ENCODE data around the gene NRIP3.

Gene NRIP3

GRCh38 chr11:9041747-9042146 lies 37.9 kb upstream of the NRIP3 start:
- Histone ChIP-seq H3K36me3 (ENCODE audit: control insufficient read depth, low read length) (no peaks in the 10 kb centered on the region), H3K4me3 (ENCODE audit: low read length) (no peak overlapping the region), H3K79me2 (ENCODE audit: control insufficient read depth, low read length) (no peaks in the 10 kb centered on the region), H3K9me3 (ENCODE audit: control insufficient read depth, insufficient read depth, low read length) (no peaks in the 10 kb centered on the region), H3K4me2 (ENCODE audit: low read length) (no peak overlapping the region), H3K9me2 (replicated peaks; ENCODE audit: control insufficient read depth, low read length) (no peaks in the 10 kb centered on the region), H3K4me1 (ENCODE audit: control insufficient read depth, low read length) (no peaks in the 10 kb centered on the region), H3K27ac (ENCODE audit: low read depth, low read length) (no peak overlapping the region), H3K27me3 (ENCODE audit: control insufficient read depth, low read length) (peaks cover 25% of the 10 kb centered on the region), H4K20me1 (ENCODE audit: control insufficient read depth, insufficient read depth, low read depth, low read length) (no peaks in the 10 kb centered on the region), H3F3A (ENCODE audit: control insufficient read depth, insufficient read depth) (no peaks in the 10 kb centered on the region)
- TF ChIP-seq EZH2phosphoT487 (IDR thresholded peaks at IDR 0.05; ENCODE audit: borderline replicate concordance, low read length): no peak
- TF ChIP-seq CTCF (IDR thresholded peaks at IDR 0.05; ENCODE audit: low read depth, low read length, poor library complexity, severe bottlenecking): no peak

- H3K36me3 ChIP-seq (ENCODE audit: control insufficient read depth, low read length): no peaks in the 10 kb centered on the region
- H4K20me1 ChIP-seq (ENCODE audit: control insufficient read depth, insufficient read depth, low read depth, low read length): no peaks in the 10 kb centered on the region
- no peaks in the 10 kb centered on the region for H3F3A ChIP-seq (ENCODE audit: control insufficient read depth, insufficient read depth)
- TF ChIP-seq EZH2phosphoT487 (IDR thresholded peaks at IDR 0.05; ENCODE audit: borderline replicate concordance, low read length) (no peak), CTCF (IDR thresholded peaks at IDR 0.05; ENCODE audit: low read depth, low read length, poor library complexity, severe bottlenecking) (no peak)
- H3K4me1 ChIP-seq (ENCODE audit: control insufficient read depth, low read length): no peaks in the 10 kb centered on the region
- H3K27ac ChIP-seq (ENCODE audit: low read depth, low read length): no peak overlapping the region
- H3K9me2 ChIP-seq (replicated peaks; ENCODE audit: control insufficient read depth, low read length): no peaks in the 10 kb centered on the region
- H3K27me3 ChIP-seq (ENCODE audit: control insufficient read depth, low read length): peaks cover 25% of the 10 kb centered on the region
- no peaks in the 10 kb centered on the region for H3K79me2 ChIP-seq (ENCODE audit: control insufficient read depth, low read length)
- H3K4me2 ChIP-seq (ENCODE audit: low read length): no peak overlapping the region
- no peak overlapping the region for H3K4me3 ChIP-seq (ENCODE audit: low read length)
- H3K9me3 ChIP-seq (ENCODE audit: control insufficient read depth, insufficient read depth, low read length): no peaks in the 10 kb centered on the region
These were observed 36.6 kb upstream of the NRIP3 start for GRCh38 chr11:9040410-9040809.

- H3K27me3 ChIP-seq (ENCODE audit: control insufficient read depth, low read length): peaks cover 25% of the 10 kb centered on the region
- TF ChIP-seq EZH2phosphoT487 (IDR thresholded peaks at IDR 0.05; ENCODE audit: borderline replicate concordance, low read length) (no peak), CTCF (IDR thresholded peaks at IDR 0.05; ENCODE audit: low read depth, low read length, poor library complexity, severe bottlenecking) (no peak)
- no peak overlapping the region for H3K27ac ChIP-seq (ENCODE audit: low read depth, low read length)
- H3K9me3 ChIP-seq (ENCODE audit: control insufficient read depth, insufficient read depth, low read length): no peaks in the 10 kb centered on the region
- H3K4me1 ChIP-seq (ENCODE audit: control insufficient read depth, low read length): no peaks in the 10 kb centered on the region
- H3K4me3 ChIP-seq (ENCODE audit: low read length): no peak overlapping the region
- no peaks in the 10 kb centered on the region for H3K79me2 ChIP-seq (ENCODE audit: control insufficient read depth, low read length)
- H3K9me2 ChIP-seq (replicated peaks; ENCODE audit: control insufficient read depth, low read length): no peaks in the 10 kb centered on the region
- H3K36me3 ChIP-seq (ENCODE audit: control insufficient read depth, low read length): no peaks in the 10 kb centered on the region
- H3F3A ChIP-seq (ENCODE audit: control insufficient read depth, insufficient read depth): no peaks in the 10 kb centered on the region
- H4K20me1 ChIP-seq (ENCODE audit: control insufficient read depth, insufficient read depth, low read depth, low read length): no peaks in the 10 kb centered on the region
- no peak overlapping the region for H3K4me2 ChIP-seq (ENCODE audit: low read length)
These were observed 36.1 kb upstream of the NRIP3 start for GRCh38 chr11:9039863-9040262.

- H3K36me3 ChIP-seq (ENCODE audit: control insufficient read depth, low read length): no peaks in the 10 kb centered on the region
- TF ChIP-seq EZH2phosphoT487 (IDR thresholded peaks at IDR 0.05; ENCODE audit: borderline replicate concordance, low read length): no peak
- TF ChIP-seq CTCF (IDR thresholded peaks at IDR 0.05; ENCODE audit: low read depth, low read length, poor library complexity, severe bottlenecking): no peak
- no peaks in the 10 kb centered on the region for H3F3A ChIP-seq (ENCODE audit: control insufficient read depth, insufficient read depth)
- H3K9me3 ChIP-seq (ENCODE audit: control insufficient read depth, insufficient read depth, low read length): no peaks in the 10 kb centered on the region
- no peaks in the 10 kb centered on the region for H3K9me2 ChIP-seq (replicated peaks; ENCODE audit: control insufficient read depth, low read length)
- H3K4me2 ChIP-seq (ENCODE audit: low read length): no peak overlapping the region
- peaks cover 25% of the 10 kb centered on the region for H3K27me3 ChIP-seq (ENCODE audit: control insufficient read depth, low read length)
- H3K79me2 ChIP-seq (ENCODE audit: control insufficient read depth, low read length): no peaks in the 10 kb centered on the region
- H4K20me1 ChIP-seq (ENCODE audit: control insufficient read depth, insufficient read depth, low read depth, low read length): no peaks in the 10 kb centered on the region
- no peaks in the 10 kb centered on the region for H3K4me1 ChIP-seq (ENCODE audit: control insufficient read depth, low read length)
- no peak overlapping the region for H3K27ac ChIP-seq (ENCODE audit: low read depth, low read length)
- H3K4me3 ChIP-seq (ENCODE audit: low read length): no peak overlapping the region
These were observed 35.4 kb upstream of the NRIP3 start for GRCh38 chr11:9039198-9039597.

All from DOHH2 (cell line).